ENCODE data around the gene PIAS1.
A peak's percentile ranks its signal among the peaks of the same experiment; 100 is the strongest.

Gene PIAS1

GRCh38 chr15:68025835-68026424, 28.2 kb upstream of the PIAS1 start:
- H3K4me1 Mint-ChIP-seq, result peaks cover 24 to 26% of the 10 kb centered on the region in 2 donors
- peaks cover 5 to 8% of the 10 kb centered on the region in 2 donors for H3K27me3 Mint-ChIP-seq
- DNase-seq (no peak), ATAC-seq (replicated peaks) (no peak)
- peaks cover 2 to 4% of the 10 kb centered on the region in 2 donors for H3K9me3 Mint-ChIP-seq
- no peak overlapping the region for H3K4me3 Mint-ChIP-seq
- H3K27ac Mint-ChIP-seq, result no peak overlapping the region
- H3K36me3 Mint-ChIP-seq, result peaks cover 0 to 2% of the 10 kb centered on the region in 2 donors

- Mint-ChIP-seq H3K27me3 (peaks cover under 1 to 13% of the 10 kb centered on the region in 2 donors), H3K4me1 (peaks cover 32 to 41% of the 10 kb centered on the region in 2 donors), H3K9me3 (peaks cover 2 to 5% of the 10 kb centered on the region in 2 donors), H3K4me3 (no peak overlapping the region), H3K27ac (no peak overlapping the region), H3K36me3 (peaks cover 0 to 2% of the 10 kb centered on the region in 2 donors)
- no peak for DNase-seq
- no peak for ATAC-seq (replicated peaks)
Observed at GRCh38 chr15:68027388-68027787, 26.7 kb upstream of the PIAS1 start.

- DNase-seq, result no peak
- H3K36me3 Mint-ChIP-seq, result peaks cover 0 to 2% of the 10 kb centered on the region in 2 donors
- H3K9me3 Mint-ChIP-seq, result peaks cover 2 to 5% of the 10 kb centered on the region in 2 donors
- ATAC-seq (replicated peaks), result no peak
- peaks cover 32 to 50% of the 10 kb centered on the region in 2 donors for H3K4me1 Mint-ChIP-seq
- no peak overlapping the region for H3K4me3 Mint-ChIP-seq
- peaks cover 0 to 13% of the 10 kb centered on the region in 2 donors for H3K27me3 Mint-ChIP-seq
- H3K27ac Mint-ChIP-seq, result no peak overlapping the region
Observed at GRCh38 chr15:68028137-68028887, 25.8 kb upstream of the PIAS1 start.

GRCh38 chr15:68028888-68029207, 25.3 kb upstream of the PIAS1 start:
- no peak for ATAC-seq (replicated peaks)
- Mint-ChIP-seq H3K36me3 (peaks cover 0 to 2% of the 10 kb centered on the region in 2 donors), H3K9me3 (peaks cover 2 to 5% of the 10 kb centered on the region in 2 donors), H3K4me1 (peaks cover 38 to 54% of the 10 kb centered on the region in 2 donors), H3K27ac (no peak overlapping the region), H3K4me3 (no peak overlapping the region), H3K27me3 (peaks cover 0 to 13% of the 10 kb centered on the region in 2 donors)
- DNase-seq, result no peak

GRCh38 chr15:68029959-68030358, 24.2 kb upstream of the PIAS1 start:
- no peak overlapping the region for H3K27ac Mint-ChIP-seq
- DNase-seq, result no peak
- peaks cover 2 to 5% of the 10 kb centered on the region in 2 donors for H3K9me3 Mint-ChIP-seq
- peaks cover 4 to 19% of the 10 kb centered on the region in 2 donors for H3K27me3 Mint-ChIP-seq
- H3K4me1 Mint-ChIP-seq, result peaks cover 38 to 51% of the 10 kb centered on the region in 2 donors
- no peak for ATAC-seq (replicated peaks)
- H3K4me3 Mint-ChIP-seq, result no peak overlapping the region
- H3K36me3 Mint-ChIP-seq, result no peaks in the 10 kb centered on the region

GRCh38 chr15:68031404-68031803, 22.7 kb upstream of the PIAS1 start:
- H3K9me3 Mint-ChIP-seq, result peaks cover 2 to 5% of the 10 kb centered on the region in 2 donors
- H3K36me3 Mint-ChIP-seq, result no peaks in the 10 kb centered on the region
- H3K27me3 Mint-ChIP-seq, result peaks cover 11 to 29% of the 10 kb centered on the region in 2 donors
- H3K4me1 Mint-ChIP-seq, result peaks cover 33 to 37% of the 10 kb centered on the region in 2 donors
- DNase-seq, result no peak
- no peak for ATAC-seq (replicated peaks)
- H3K4me3 Mint-ChIP-seq, result no peak overlapping the region
- H3K27ac Mint-ChIP-seq, result peak overlapping the region; percentile 92

- Mint-ChIP-seq H3K4me3 (no peak overlapping the region), H3K27ac (peak overlapping the region; percentile 92), H3K4me1 (peaks cover 27 to 31% of the 10 kb centered on the region in 2 donors), H3K36me3 (peaks cover 0 to 3% of the 10 kb centered on the region in 2 donors), H3K9me3 (peaks cover 3 to 14% of the 10 kb centered on the region in 2 donors), H3K27me3 (peaks cover 19 to 41% of the 10 kb centered on the region in 2 donors)
- ATAC-seq (replicated peaks) (peak; percentile 98 to 99), DNase-seq (peak; percentile 64)
Observed at GRCh38 chr15:68032672-68033071, 21.4 kb upstream of the PIAS1 start.

- peaks cover 21 to 41% of the 10 kb centered on the region in 2 donors for H3K27me3 Mint-ChIP-seq
- H3K4me3 Mint-ChIP-seq, result no peak overlapping the region
Observed at GRCh38 chr15:68034081-68034480, 20.0 kb upstream of the PIAS1 start.

GRCh38 chr15:68034719-68035293, 19.3 kb upstream of the PIAS1 start:
- DNase-seq (no peak), ATAC-seq (replicated peaks) (no peak)
- Mint-ChIP-seq H3K4me1 (peaks cover 23 to 31% of the 10 kb centered on the region in 2 donors), H3K9me3 (peaks cover 5 to 16% of the 10 kb centered on the region in 2 donors), H3K36me3 (peaks cover 0 to 8% of the 10 kb centered on the region in 2 donors), H3K27me3 (peaks cover 24 to 44% of the 10 kb centered on the region in 2 donors), H3K4me3 (no peak overlapping the region), H3K27ac (peak overlapping the region; percentile 81)

More at GRCh38 chr15:68034081-68034480, 20.0 kb upstream of the PIAS1 start:
- peaks cover 23 to 31% of the 10 kb centered on the region in 2 donors for H3K4me1 Mint-ChIP-seq
- DNase-seq, result no peak
- no peak for ATAC-seq (replicated peaks)
- H3K36me3 Mint-ChIP-seq, result peaks cover 0 to 7% of the 10 kb centered on the region in 2 donors
- H3K27ac Mint-ChIP-seq, result no peak overlapping the region
- peaks cover 3 to 14% of the 10 kb centered on the region in 2 donors for H3K9me3 Mint-ChIP-seq

- Mint-ChIP-seq H3K27me3 (peaks cover 28 to 36% of the 10 kb centered on the region in 2 donors), H3K9me3 (peaks cover 10 to 17% of the 10 kb centered on the region in 2 donors), H3K4me3 (no peak overlapping the region)
Observed at GRCh38 chr15:68038246-68038645, 15.9 kb upstream of the PIAS1 start.

GRCh38 chr15:68040144-68040543, 14.0 kb upstream of the PIAS1 start:
- Mint-ChIP-seq H3K27ac (no peak overlapping the region), H3K27me3 (peaks cover 23 to 28% of the 10 kb centered on the region in 2 donors)
- DNase-seq, result no peak

More at GRCh38 chr15:68038246-68038645, 15.9 kb upstream of the PIAS1 start:
- Mint-ChIP-seq H3K36me3 (peaks cover 0 to 13% of the 10 kb centered on the region in 2 donors), H3K4me1 (peaks cover 5 to 11% of the 10 kb centered on the region in 2 donors), H3K27ac (no peak overlapping the region)
- DNase-seq (no peak), ATAC-seq (replicated peaks) (no peak)

GRCh38 chr15:68042156-68042854, 11.8 kb upstream of the PIAS1 start:
- ATAC-seq (replicated peaks) (no peak), DNase-seq (no peak)
- Mint-ChIP-seq H3K9me3 (peaks cover 10 to 11% of the 10 kb centered on the region in 2 donors), H3K4me3 (no peak overlapping the region), H3K4me1 (no peaks in the 10 kb centered on the region), H3K27ac (no peak overlapping the region), H3K36me3 (peaks cover 3 to 14% of the 10 kb centered on the region in 2 donors), H3K27me3 (peaks cover 11 to 17% of the 10 kb centered on the region in 2 donors)

More at GRCh38 chr15:68040144-68040543, 14.0 kb upstream of the PIAS1 start:
- no peak for ATAC-seq (replicated peaks)
- Mint-ChIP-seq H3K9me3 (peaks cover 10 to 17% of the 10 kb centered on the region in 2 donors), H3K4me3 (no peak overlapping the region), H3K4me1 (no peaks in the 10 kb centered on the region), H3K36me3 (peaks cover under 1 to 13% of the 10 kb centered on the region in 2 donors)

GRCh38 chr15:68042855-68043222, 11.3 kb upstream of the PIAS1 start:
- no peak for DNase-seq
- Mint-ChIP-seq H3K4me1 (no peaks in the 10 kb centered on the region), H3K36me3 (peaks cover 3 to 14% of the 10 kb centered on the region in 2 donors), H3K27me3 (peaks cover 8 to 12% of the 10 kb centered on the region in 2 donors), H3K27ac (no peak overlapping the region), H3K9me3 (peaks cover 9 to 10% of the 10 kb centered on the region in 2 donors), H3K4me3 (no peak overlapping the region)
- no peak for ATAC-seq (replicated peaks)
